Heart right ventricle (tissue), 16 donors: ENCODE results near the gene PRIMPOL. TPM values are rescaled to one million over a fixed set of nuclear protein-coding genes. Genes with fewer than 3 reads are reported as not detected.
"Not testable (repeated sequence)": the region's sequence is repeated elsewhere in the genome, so short reads cannot be mapped to it uniquely, and the experiment has no call there.

Experiments
- ATAC-seq, 8 donors: fragments of 200-7000 bp; cut with Tn5 transposase; one replicate each; pipeline ENCODE4 v1.9.1; 2020; ENCODE audit warnings: mild to moderate bottlenecking in 8 of 8, moderate library complexity in 8 of 8, moderate number of reproducible peaks in 1 of 8
- DNase-seq, 2 donors: peaks; one replicate each; pipeline ENCODE4 v3.0.0-alpha.2; 2020
- H3K27ac ChIP-seq, 10 donors: fragments of 200-600 bp; sonication (generic) in 2 of 10; one replicate each; pipeline versions ENCODE4 v1.5.0 to v1.8.0; 2020 to 2022; ENCODE audit warnings: mild to moderate bottlenecking in 3 of 10
- H3K27me3 ChIP-seq, 7 donors: fragments of 200-600 bp; one replicate each; pipeline ENCODE4 v1.8.0; 2021 to 2022; ENCODE audit warnings: mild to moderate bottlenecking in 2 of 7
- H3K36me3 ChIP-seq, 9 donors: fragments of 200-600 bp; sonication (generic) in 1 of 9; one replicate each; pipeline versions ENCODE4 v1.5.0 to v1.8.0; 2020 to 2022; ENCODE audit warnings: mild to moderate bottlenecking in 2 of 9
- H3K4me1 ChIP-seq, 9 donors: fragments of 200-600 bp; sonication (generic) in 1 of 9; one replicate each; pipeline versions ENCODE4 v1.5.0 to v1.8.0; 2020 to 2022; ENCODE audit warnings: mild to moderate bottlenecking in 4 of 9
- H3K4me3 ChIP-seq, 10 donors: fragments of 200-600 bp; sonication (generic) in 2 of 10; one replicate each; pipeline versions ENCODE4 v1.5.0 to v1.8.0; 2020 to 2022; ENCODE audit warnings: mild to moderate bottlenecking in 7 of 10, moderate library complexity in 2 of 10
- H3K9me3 ChIP-seq, 11 donors: fragments of 200-600 bp in 10 of 11; sonication (generic) in 2 of 11; one replicate each; pipeline versions ENCODE4 v1.5.0 to v1.8.0; 2013 to 2022; ENCODE audit warnings: mild to moderate bottlenecking in 2 of 11, control low read depth in 1 of 11, moderate library complexity in 1 of 11
- WGBS, 2 donors: extraction: QIAGEN DNeasy Blood & Tissue Kit; methylation state at CpG; one replicate each; pipeline ENCODE4 v1.1.7; 2013; ENCODE audit warnings: inconsistent platforms in 1 of 2; 5-methylcytosine and 5-hydroxymethylcytosine counted together
- intact Hi-C, 10 donors: fragments of 100-400 bp; cut with DNase I; formaldehyde crosslinking; loops; one replicate each; pipeline versions ENCODE4 v1.11.1 to v1.14.2; 2022
- polyA plus RNA-seq, 2 donors: library from polyadenylated mRNA; stranded (reverse); fragments of 200-250 nt; gene quantifications; one replicate each; pipeline ENCODE4 v1.2.3, GENCODE V29; 2013
- total RNA-seq, 10 donors: library from RNA; stranded (reverse); fragmentation: NEBNext Ultra II Directional in 3 of 10; extraction: Animal tissue kit (Norgen Biotek cat#: 25700) in 3 of 10; gene quantifications; one replicate each; pipeline versions ENCODE4 v1.2.1 to v1.2.4, GENCODE V29; 2021 to 2023
- TF ChIP-seq, protein P1 (sequence below), 9 donors: fragments of 200-600 bp; sonication (generic) in 2 of 9; IDR thresholded peaks; one replicate each; pipeline versions ENCODE4 v1.5.0 to v1.8.0; 2021 to 2022; ENCODE audit warnings: antibody characterized with exemption in 9 of 9, mild to moderate bottlenecking in 5 of 9, moderate library complexity in 1 of 9
- donor health status: Arrhythmogenic right ventricular cardiomyopathy.
- donor health status: ischemic (EF 13 %, LVEDD 7.1; RV severe dilation, severe dysfunction).
- donor health status: healthy with polysubstance abuse.
- donor health status: DM: no; HTN: yes; CAD: no.
- donor health status: DM: no; HTN: no; CAD: no.
- donor health status: ischemic (EF 25% LVEDD 6.9; RV normal size, moderate dysfunction).
- donor health status: ischemic (EF 25% LVEDD 5.7; RV mildly dilated, moderate dysfunction).
- donor health status: healthy.
- donor health status: DM: yes; HTN: yes; CAD: no.
- donor health status: Ischemic cardiomyopathy.
- donor health status: ischemic (EF 35%, LVEDD 5.7; RV mildly dilated, moderate dysfunction).
- donor health status: nonischemic (EF 11% LVEDD 7.7; RV severe dilation, severe dysfunction).
- donor health status: DM: yes; HTN: yes; CAD: no.
- donor health status: PGD.
- donor health status: ischemic (EF 29% LVEDD 5.4; RV normal size, mild dysfunction).
- donor health status: nonischemic (EF 23%, LVEDD 6.1; RV moderate dilation, normal function).

PRIMPOL gene
- total and polyA plus RNA-seq, 12 donors, result 7.2 to 85.2 (median 10.8) TPM

DNA sequence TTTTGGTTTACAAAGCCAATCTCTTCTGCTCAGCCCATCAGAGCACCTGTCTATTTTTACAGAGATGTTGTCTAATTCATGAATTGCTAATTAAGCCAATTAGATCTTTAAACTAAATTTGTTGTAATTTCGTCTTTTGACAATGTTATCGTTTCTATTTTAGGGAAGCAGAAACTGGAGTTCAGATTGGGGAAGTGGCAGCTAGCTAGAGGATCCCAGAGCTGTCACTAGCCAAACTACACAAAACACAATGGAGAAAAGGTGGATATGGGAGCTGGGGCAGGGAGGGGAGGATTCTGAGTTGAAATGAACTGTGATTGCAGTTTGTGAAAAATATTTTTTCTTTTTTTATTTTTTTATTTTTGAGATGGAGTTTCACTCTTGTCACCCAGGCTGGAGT, 36.1 kb upstream of the PRIMPOL start:
- H3K4me1 ChIP-seq, result peaks cover 0 to 11% (median 0%) of the 10 kb centered on the region in 9 donors
- intact Hi-C loops, result no loop called here
- ATAC-seq (no peak), DNase-seq (no peak)
- H3K9me3 ChIP-seq, result peaks cover 0 to 13% (median 0%) of the 10 kb centered on the region in 11 donors
- no peaks in the 10 kb centered on the region for H3K36me3 ChIP-seq
- no peak overlapping the region for H3K4me3 ChIP-seq
- no peaks in the 10 kb centered on the region for H3K27me3 ChIP-seq
- 77 to 97% methylated on average over 2 of the region's 2 CpGs for WGBS, 2 donors
- TF ChIP-seq, protein P1, sequence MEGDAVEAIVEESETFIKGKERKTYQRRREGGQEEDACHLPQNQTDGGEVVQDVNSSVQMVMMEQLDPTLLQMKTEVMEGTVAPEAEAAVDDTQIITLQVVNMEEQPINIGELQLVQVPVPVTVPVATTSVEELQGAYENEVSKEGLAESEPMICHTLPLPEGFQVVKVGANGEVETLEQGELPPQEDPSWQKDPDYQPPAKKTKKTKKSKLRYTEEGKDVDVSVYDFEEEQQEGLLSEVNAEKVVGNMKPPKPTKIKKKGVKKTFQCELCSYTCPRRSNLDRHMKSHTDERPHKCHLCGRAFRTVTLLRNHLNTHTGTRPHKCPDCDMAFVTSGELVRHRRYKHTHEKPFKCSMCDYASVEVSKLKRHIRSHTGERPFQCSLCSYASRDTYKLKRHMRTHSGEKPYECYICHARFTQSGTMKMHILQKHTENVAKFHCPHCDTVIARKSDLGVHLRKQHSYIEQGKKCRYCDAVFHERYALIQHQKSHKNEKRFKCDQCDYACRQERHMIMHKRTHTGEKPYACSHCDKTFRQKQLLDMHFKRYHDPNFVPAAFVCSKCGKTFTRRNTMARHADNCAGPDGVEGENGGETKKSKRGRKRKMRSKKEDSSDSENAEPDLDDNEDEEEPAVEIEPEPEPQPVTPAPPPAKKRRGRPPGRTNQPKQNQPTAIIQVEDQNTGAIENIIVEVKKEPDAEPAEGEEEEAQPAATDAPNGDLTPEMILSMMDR (IDR thresholded peaks at IDR 0.05), result no peak
- no peak overlapping the region for H3K27ac ChIP-seq

DNA sequence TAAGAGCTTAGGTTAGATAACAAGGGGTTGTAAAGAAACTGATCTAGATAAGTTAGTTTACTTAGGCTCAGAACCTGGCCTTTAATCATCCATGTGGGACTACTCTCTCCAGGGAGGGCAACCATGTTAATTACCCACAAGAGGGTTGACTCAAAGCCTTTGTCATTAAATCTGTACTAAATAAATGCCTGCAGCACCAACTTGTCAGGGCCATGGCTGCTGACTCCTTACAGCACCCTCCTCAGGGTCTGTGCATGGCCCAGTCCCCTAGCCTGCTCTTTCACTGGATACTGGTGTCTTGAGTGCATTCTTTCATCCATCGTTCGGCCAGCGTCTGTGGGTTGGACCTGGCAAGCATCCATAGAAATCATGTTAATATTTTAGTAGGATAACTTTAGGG, 35.0 kb upstream of the PRIMPOL start:
- DNase-seq, result no peak
- Histone ChIP-seq H3K36me3 (no peaks in the 10 kb centered on the region), H3K4me3 (no peak overlapping the region), H3K27ac (no peak overlapping the region), H3K27me3 (no peaks in the 10 kb centered on the region), H3K9me3 (peaks cover 0 to 13% (median 0%) of the 10 kb centered on the region in 11 donors), H3K4me1 (peaks cover 0 to 11% (median 0%) of the 10 kb centered on the region in 9 donors)
- ATAC-seq, result no peak
- 90 to 94% methylated on average over 3 of the region's 3 CpGs for WGBS, 2 donors
- TF ChIP-seq, protein P1 (IDR thresholded peaks at IDR 0.05), result no peak
- intact Hi-C loops, result no loop called here

DNA sequence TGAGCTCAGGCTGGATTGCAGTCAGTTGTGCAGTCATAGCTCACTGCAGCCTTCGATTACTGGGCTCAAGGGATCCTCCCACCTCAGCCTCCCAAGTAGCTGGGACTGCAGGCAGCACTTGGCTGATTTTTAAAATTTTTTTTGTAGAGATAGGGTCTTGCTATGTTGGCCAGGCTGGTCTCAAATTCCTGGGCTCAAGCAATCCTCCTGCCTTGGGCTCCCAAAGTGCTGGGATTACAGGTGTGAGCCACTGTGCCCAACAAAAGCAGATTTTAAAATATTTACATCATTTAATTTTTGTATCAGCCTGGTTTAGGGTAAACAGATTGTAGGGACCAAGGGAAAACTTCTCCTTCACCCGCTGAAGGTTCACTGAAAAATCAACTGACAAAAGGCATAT, 33.4 kb upstream of the PRIMPOL start:
- Histone ChIP-seq H3K9me3 (peaks cover 0 to 13% (median 0%) of the 10 kb centered on the region in 11 donors), H3K4me1 (peaks cover 0 to 11% (median 0%) of the 10 kb centered on the region in 9 donors)
- H3K27me3 ChIP-seq, H3K27ac ChIP-seq, DNase-seq, H3K36me3 ChIP-seq, H3K4me3 ChIP-seq, intact Hi-C loops, ATAC-seq: not testable (repeated sequence)
- 83 to 85% methylated on average over 2 of the region's 2 CpGs for WGBS, 2 donors

DNA sequence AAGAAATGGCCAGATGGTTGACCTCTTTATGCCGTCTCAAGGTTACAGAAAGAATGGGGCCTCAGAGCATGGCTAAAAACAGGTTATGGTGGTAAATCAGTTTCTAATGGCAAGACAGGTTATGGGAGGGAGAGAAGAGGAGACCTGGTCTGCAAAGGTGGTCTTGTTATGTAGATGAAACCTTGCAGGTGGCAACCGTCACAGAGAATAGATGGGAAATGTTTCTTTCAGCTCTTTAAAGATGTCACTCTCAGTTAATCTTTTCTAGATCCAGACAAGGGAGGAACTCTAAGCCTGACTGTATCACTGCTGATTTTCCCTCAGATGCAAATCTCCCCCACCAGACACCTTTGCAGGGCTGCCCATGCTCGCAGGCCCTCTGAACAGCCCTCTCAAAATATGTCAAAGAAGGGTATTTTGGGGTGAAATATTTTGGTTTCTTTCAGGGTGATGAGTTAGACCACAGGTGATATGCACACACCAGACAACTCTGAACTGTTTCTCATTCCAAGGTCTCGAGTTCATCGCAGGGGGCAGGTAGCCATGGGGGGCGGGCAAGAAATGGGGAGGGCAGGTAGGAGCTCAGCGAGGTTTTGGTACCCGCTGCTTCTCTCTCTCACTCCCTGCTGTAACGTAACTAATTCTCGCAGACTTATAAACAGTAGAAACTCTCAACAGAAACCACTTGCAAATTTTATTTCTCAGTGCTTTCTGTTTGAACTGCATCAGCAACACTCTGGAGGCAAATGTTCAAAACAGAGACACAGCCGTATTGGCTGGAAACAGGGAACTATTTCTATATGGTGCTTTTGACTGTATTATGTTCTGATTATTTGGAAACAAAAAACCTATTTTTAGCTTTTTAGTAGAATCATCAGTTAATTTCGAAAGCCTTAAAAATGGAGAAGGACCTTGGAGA, 32.6 kb upstream of the PRIMPOL start:
- H3K27ac ChIP-seq, result no peak overlapping the region
- ATAC-seq (no peak), DNase-seq (no peak)
- H3K9me3 ChIP-seq, result peaks cover 0 to 13% (median 0%) of the 10 kb centered on the region in 11 donors
- H3K4me1 ChIP-seq, result peaks cover 0 to 11% (median 0%) of the 10 kb centered on the region in 9 donors
- 83 to 84% methylated on average over 12 of the region's 12 CpGs for WGBS, 2 donors
- no peaks in the 10 kb centered on the region for H3K27me3 ChIP-seq
- H3K36me3 ChIP-seq, result no peaks in the 10 kb centered on the region
- intact Hi-C loops, result no loop called here
- H3K4me3 ChIP-seq, result no peak overlapping the region
- TF ChIP-seq, protein P1 (IDR thresholded peaks at IDR 0.05), result no peak
